Fibroblast of lung (primary cell): ENCODE results near the gene TBC1D9. TPM values are rescaled to one million over a fixed set of nuclear protein-coding genes. Genes with fewer than 3 reads are reported as not detected.
A peak's percentile ranks its signal among the peaks of the same experiment; 100 is the strongest.

Source experiments
- DNase-seq, 2 donors: peaks; one replicate each; pipeline versions ENCODE4 v3.0.0 to v3.0.0-alpha.2; 2010; ENCODE audit warnings: low read depth in 2 of 2
- H2AFZ ChIP-seq: 2 replicates; pipeline ENCODE4 v1.5.1; 2012; ENCODE audit warnings: low read length, control low read depth, inconsistent platforms
- H3K27ac ChIP-seq: 2 replicates; pipeline ENCODE4 v1.5.1; 2011; ENCODE audit warnings: low read length, control low read depth; ENCODE audit not compliant: insufficient read depth
- H3K27me3 ChIP-seq: 2 replicates; pipeline ENCODE4 v1.5.1; 2011; ENCODE audit warnings: mild to moderate bottlenecking, low read length; ENCODE audit not compliant: control insufficient read depth, insufficient read depth
- H3K36me3 ChIP-seq: 2 replicates; pipeline ENCODE4 v1.5.1; 2011; ENCODE audit warnings: low read length; ENCODE audit not compliant: control insufficient read depth, insufficient read depth
- H3K4me1 ChIP-seq: 2 replicates; pipeline ENCODE4 v1.5.1; 2011; ENCODE audit warnings: low read length; ENCODE audit not compliant: control insufficient read depth, insufficient read depth; ENCODE audit errors: extremely low read depth
- H3K4me2 ChIP-seq: 2 replicates; pipeline ENCODE4 v1.5.1; 2011; ENCODE audit warnings: low read length, control low read depth; ENCODE audit not compliant: insufficient read depth; ENCODE audit errors: extremely low read depth
- H3K4me3 ChIP-seq, 4 experiments: fragments of 200-600 bp in 1 of 4; sonication (generic) in 1 of 4; replicated peaks in 1 of 4; 2 replicates each; pipeline ENCODE4 v1.5.1; 2011 to 2016; ENCODE audit warnings: low read length in 4 of 4, low read depth in 3 of 4, mild to moderate bottlenecking in 3 of 4, control low read depth in 2 of 4, inconsistent platforms in 1 of 4, mixed read lengths in 1 of 4; ENCODE audit not compliant: insufficient read depth in 1 of 4; ENCODE audit errors: control extremely low read depth in 1 of 4
- H3K79me2 ChIP-seq: 2 replicates; pipeline ENCODE4 v1.5.1; 2012; ENCODE audit warnings: mild to moderate bottlenecking, low read length, inconsistent platforms; ENCODE audit not compliant: control insufficient read depth, insufficient read depth
- H3K9ac ChIP-seq: 2 replicates; pipeline ENCODE4 v1.5.1; 2011; ENCODE audit warnings: mild to moderate bottlenecking, low read length, control low read depth; ENCODE audit not compliant: insufficient read depth
- H3K9me3 ChIP-seq: 2 replicates; pipeline ENCODE4 v1.5.1; 2012; ENCODE audit warnings: low read depth, low read length; ENCODE audit not compliant: control insufficient read depth, insufficient read depth
- H4K20me1 ChIP-seq: 2 replicates; pipeline ENCODE4 v1.5.1; 2011; ENCODE audit warnings: low read length; ENCODE audit not compliant: control insufficient read depth, insufficient read depth; ENCODE audit errors: extremely low read depth
- EZH2 ChIP-seq: IDR thresholded peaks from 2 replicates; pipeline ENCODE4 v1.5.1; 2012; ENCODE audit warnings: low read length, control low read depth, mild to moderate bottlenecking; ENCODE audit errors: missing control alignments
- polyA plus RNA-seq, 2 donors: library from polyadenylated mRNA; depleted of rRNA in 1 of 2; stranded (reverse) in 1 of 2; unstranded in 1 of 2; fragments of >200 nt; gene quantifications; 2 replicates each; pipeline ENCODE4 v1.2.1, GENCODE V29; 2011 to 2012; ENCODE audit warnings: missing spikeins in 1 of 2
- total RNA-seq: library from RNA; depleted of rRNA; stranded (reverse); fragments of >200 nt; gene quantifications from 2 replicates; pipeline ENCODE4 v1.2.1, GENCODE V29; 2014
- TF ChIP-seq, protein P1 (sequence below), 2 donors: IDR thresholded peaks in 1 of 2; conservative IDR thresholded peaks in 1 of 2; 1 replicate in 1 of 2; 2 replicates in 1 of 2; pipeline ENCODE4 v1.5.1; 2011 to 2012; ENCODE audit warnings: low read length in 2 of 2, control low read depth in 1 of 2, inconsistent platforms in 1 of 2, low read depth in 1 of 2, mild to moderate bottlenecking in 1 of 2

The TBC1D9 gene
- total and polyA plus RNA-seq, 2 donors (not counting 1 experiment from before 2014, with no cell fraction given) = 18.6 to 36.3 TPM

DNA sequence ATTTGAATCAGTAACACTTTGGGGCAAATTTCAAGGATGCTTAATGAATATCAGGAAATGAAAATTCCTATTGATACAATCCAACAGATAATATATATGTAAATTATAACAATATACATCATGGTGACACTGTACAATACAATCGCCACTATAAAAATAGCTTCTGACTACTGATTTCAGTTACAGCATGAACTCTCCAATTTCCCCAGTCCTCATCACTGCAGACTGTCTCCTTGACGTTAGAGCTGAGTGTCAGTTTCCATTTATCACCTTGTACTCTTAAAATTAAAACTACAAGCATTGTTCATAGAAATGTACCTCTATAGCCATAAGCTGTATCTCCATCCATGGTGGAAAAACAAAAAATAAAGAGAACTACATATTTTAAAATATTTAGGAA is 23.4 kb downstream of the TBC1D9 start:
- no peaks in the 10 kb centered on the region for H3K79me2 ChIP-seq
- no peak for DNase-seq
- H3K4me2 ChIP-seq = no peak overlapping the region
- no peak overlapping the region for H3K27ac ChIP-seq
- H4K20me1 ChIP-seq = no peaks in the 10 kb centered on the region
- no peaks in the 10 kb centered on the region for H3K36me3 ChIP-seq
- H3K4me1 ChIP-seq = no peaks in the 10 kb centered on the region
- no peak overlapping the region for H3K9ac ChIP-seq
- TF ChIP-seq, protein P1, sequence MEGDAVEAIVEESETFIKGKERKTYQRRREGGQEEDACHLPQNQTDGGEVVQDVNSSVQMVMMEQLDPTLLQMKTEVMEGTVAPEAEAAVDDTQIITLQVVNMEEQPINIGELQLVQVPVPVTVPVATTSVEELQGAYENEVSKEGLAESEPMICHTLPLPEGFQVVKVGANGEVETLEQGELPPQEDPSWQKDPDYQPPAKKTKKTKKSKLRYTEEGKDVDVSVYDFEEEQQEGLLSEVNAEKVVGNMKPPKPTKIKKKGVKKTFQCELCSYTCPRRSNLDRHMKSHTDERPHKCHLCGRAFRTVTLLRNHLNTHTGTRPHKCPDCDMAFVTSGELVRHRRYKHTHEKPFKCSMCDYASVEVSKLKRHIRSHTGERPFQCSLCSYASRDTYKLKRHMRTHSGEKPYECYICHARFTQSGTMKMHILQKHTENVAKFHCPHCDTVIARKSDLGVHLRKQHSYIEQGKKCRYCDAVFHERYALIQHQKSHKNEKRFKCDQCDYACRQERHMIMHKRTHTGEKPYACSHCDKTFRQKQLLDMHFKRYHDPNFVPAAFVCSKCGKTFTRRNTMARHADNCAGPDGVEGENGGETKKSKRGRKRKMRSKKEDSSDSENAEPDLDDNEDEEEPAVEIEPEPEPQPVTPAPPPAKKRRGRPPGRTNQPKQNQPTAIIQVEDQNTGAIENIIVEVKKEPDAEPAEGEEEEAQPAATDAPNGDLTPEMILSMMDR (conservative IDR thresholded peaks at IDR 0.05 in 1 of 2, IDR thresholded peaks at IDR 0.05 in 1 of 2; ENCODE audit: low read depth in 1 of 2, low read length in 2 of 2) = no peak
- TF ChIP-seq EZH2 = no peak
- H3K4me3 ChIP-seq = no peak overlapping the region
- H3K9me3 ChIP-seq = no peaks in the 10 kb centered on the region
- H2AFZ ChIP-seq = no peak overlapping the region
- no peaks in the 10 kb centered on the region for H3K27me3 ChIP-seq

GRCh38 chr4:140729344-140730049 is 26.7 kb downstream of the TBC1D9 start:
- H3K27ac ChIP-seq = no peak overlapping the region
- H2AFZ ChIP-seq = no peak overlapping the region
- no peaks in the 10 kb centered on the region for H4K20me1 ChIP-seq
- no peak overlapping the region for H3K9ac ChIP-seq
- no peak overlapping the region for H3K4me2 ChIP-seq
- H3K27me3 ChIP-seq = no peaks in the 10 kb centered on the region
- H3K36me3 ChIP-seq = no peaks in the 10 kb centered on the region
- no peaks in the 10 kb centered on the region for H3K9me3 ChIP-seq
- H3K4me1 ChIP-seq = peaks cover 4% of the 10 kb centered on the region
- DNase-seq = no peak
- H3K79me2 ChIP-seq = no peaks in the 10 kb centered on the region
- H3K4me3 ChIP-seq = no peak overlapping the region
- TF ChIP-seq, protein P1 (conservative IDR thresholded peaks at IDR 0.05 in 1 of 2, IDR thresholded peaks at IDR 0.05 in 1 of 2; ENCODE audit: low read depth in 1 of 2, low read length in 2 of 2) = no peak
- TF ChIP-seq EZH2 = no peak

- H3K27ac ChIP-seq = no peak overlapping the region
These were observed 29.2 kb downstream of the TBC1D9 start for GRCh38 chr4:140726776-140727500.

More at GRCh38 chr4:140726776-140727500, 29.2 kb downstream of the TBC1D9 start:
- Histone ChIP-seq H3K36me3 (no peaks in the 10 kb centered on the region), H2AFZ (no peak overlapping the region), H3K9me3 (no peaks in the 10 kb centered on the region), H3K79me2 (no peaks in the 10 kb centered on the region), H3K4me1 (peaks cover 4% of the 10 kb centered on the region), H3K4me3 (no peak overlapping the region), H3K4me2 (no peak overlapping the region), H4K20me1 (no peaks in the 10 kb centered on the region), H3K27me3 (no peaks in the 10 kb centered on the region), H3K9ac (no peak overlapping the region)
- DNase-seq = peak in 1 of 2 donors; percentile 70
- TF ChIP-seq, protein P1 (conservative IDR thresholded peaks at IDR 0.05 in 1 of 2, IDR thresholded peaks at IDR 0.05 in 1 of 2; ENCODE audit: low read depth in 1 of 2, low read length in 2 of 2) = no peak
- TF ChIP-seq EZH2 = no peak
